ENCODE results near the gene CHIC2. TPM values are rescaled to one million over a fixed set of nuclear protein-coding genes. Genes with fewer than 3 reads are reported as not detected.

The CHIC2 gene
- total RNA-seq, 1 experiment from 2014 or later = 10.8 TPM

GRCh38 chr4:53981066-53981465 lies 83.3 kb downstream of the CHIC2 start:
- Histone ChIP-seq H3K4me2 (ENCODE audit: low read length) (no peak overlapping the region), H3K9me2 (ENCODE audit: insufficient read depth) (no peaks in the 10 kb centered on the region), H3K9me3 (ENCODE audit: control insufficient read depth in 1 of 2, insufficient read depth in 1 of 2, low read depth in 1 of 2, low read length in 2 of 2) (no peaks in the 10 kb centered on the region), H3K79me2 (ENCODE audit: insufficient read depth, low read length) (no peaks in the 10 kb centered on the region), H4K20me1 (ENCODE audit: insufficient read depth) (no peaks in the 10 kb centered on the region), H3K27ac (ENCODE audit: low read depth, low read length) (no peak overlapping the region), H3K4me3 (replicated peaks in 1 of 2; ENCODE audit: low read depth in 1 of 2, low read length in 2 of 2) (no peak overlapping the region), H3K9ac (ENCODE audit: low read length) (no peak overlapping the region), H3K4me1 (ENCODE audit: control insufficient read depth in 1 of 2, insufficient read depth in 2 of 2, low read length in 2 of 2) (no peaks in the 10 kb centered on the region), H3K27me3 (ENCODE audit: insufficient read depth, low read length) (no peaks in the 10 kb centered on the region), H2AFZ (ENCODE audit: low read depth, low read length, poor library complexity, severe bottlenecking) (no peak overlapping the region), H3K36me3 (ENCODE audit: control insufficient read depth in 1 of 2, insufficient read depth in 2 of 2, low read length in 2 of 2) (no peaks in the 10 kb centered on the region)
- POLR2A ChIA-PET = no interaction called here
- DNase-seq (ENCODE audit: low read depth, low spot score) (no peak), ATAC-seq (no peak)
- intact Hi-C loops (cut with micrococcal nuclease) = no loop called here
- CTCF ChIA-PET = no interaction called here
- RAD21 ChIA-PET (ENCODE audit: low non-redundant PET in 1 of 2, low total read pairs in 2 of 2, uncharacterized antibody in 2 of 2, unreplicated experiment in 2 of 2) = no interaction called here
- BruUV-seq (replicated peaks) = no TSS peak
- no peak for TF ChIP-seq RAD21 (IDR thresholded peaks at IDR 0.05; ENCODE audit: low read depth)
- TF ChIP-seq CEBPB (IDR thresholded peaks at IDR 0.05; ENCODE audit: low read depth) = no peak
- TF ChIP-seq POLR2A (IDR thresholded peaks at IDR 0.05; ENCODE audit: borderline replicate concordance, extremely low read depth, insufficient read depth, insufficient read length) = no peak
- TF ChIP-seq REST (IDR thresholded peaks at IDR 0.05; ENCODE audit: low read depth) = no peak
- TF ChIP-seq ZNF274 (IDR thresholded peaks at IDR 0.05; ENCODE audit: low read depth, low read length) = no peak

GRCh38 chr4:53974561-53974960 lies 89.8 kb downstream of the CHIC2 start:
- CTCF ChIA-PET = no interaction called here
- Histone ChIP-seq H3K36me3 (ENCODE audit: control insufficient read depth in 1 of 2, insufficient read depth in 2 of 2, low read length in 2 of 2) (no peaks in the 10 kb centered on the region), H3K4me3 (replicated peaks in 1 of 2; ENCODE audit: low read depth in 1 of 2, low read length in 2 of 2) (no peak overlapping the region), H3K9me2 (ENCODE audit: insufficient read depth) (no peaks in the 10 kb centered on the region), H3K4me2 (ENCODE audit: low read length) (no peak overlapping the region), H3K4me1 (ENCODE audit: control insufficient read depth in 1 of 2, insufficient read depth in 2 of 2, low read length in 2 of 2) (no peaks in the 10 kb centered on the region), H4K20me1 (ENCODE audit: insufficient read depth) (no peaks in the 10 kb centered on the region), H3K27ac (ENCODE audit: low read depth, low read length) (no peak overlapping the region), H3K9me3 (ENCODE audit: control insufficient read depth in 1 of 2, insufficient read depth in 1 of 2, low read depth in 1 of 2, low read length in 2 of 2) (no peaks in the 10 kb centered on the region), H3K9ac (ENCODE audit: low read length) (no peak overlapping the region), H3K27me3 (ENCODE audit: insufficient read depth, low read length) (no peaks in the 10 kb centered on the region), H3K79me2 (ENCODE audit: insufficient read depth, low read length) (no peaks in the 10 kb centered on the region), H2AFZ (ENCODE audit: low read depth, low read length, poor library complexity, severe bottlenecking) (no peak overlapping the region)
- RAD21 ChIA-PET (ENCODE audit: low non-redundant PET in 1 of 2, low total read pairs in 2 of 2, uncharacterized antibody in 2 of 2, unreplicated experiment in 2 of 2) = no interaction called here
- POLR2A ChIA-PET = no interaction called here
- intact Hi-C loops (cut with micrococcal nuclease) = no loop called here
- no peak for DNase-seq (ENCODE audit: low read depth, low spot score)
- no TSS peak for BruUV-seq (replicated peaks)
- no peak for ATAC-seq
- no peak for TF ChIP-seq ELF1 (IDR thresholded peaks at IDR 0.05; ENCODE audit: borderline replicate concordance, low read depth)
- TF ChIP-seq ZBTB33 (IDR thresholded peaks at IDR 0.05; ENCODE audit: extremely low read depth, insufficient replicate concordance, low read length) = no peak
- TF ChIP-seq CEBPB (IDR thresholded peaks at IDR 0.05; ENCODE audit: low read depth) = no peak
- TF ChIP-seq TCF7L2 (IDR thresholded peaks at IDR 0.05; ENCODE audit: borderline replicate concordance, extremely low read depth, insufficient read depth, insufficient read length) = no peak
- no peak for TF ChIP-seq EZH2phosphoT487 (IDR thresholded peaks at IDR 0.05; ENCODE audit: borderline replicate concordance)
- no peak for TF ChIP-seq MAX (IDR thresholded peaks at IDR 0.05)
- no peak for TF ChIP-seq RAD21 (IDR thresholded peaks at IDR 0.05; ENCODE audit: low read depth)
- no peak for TF ChIP-seq EZH2 (IDR thresholded peaks at IDR 0.05)
- TF ChIP-seq JUND (IDR thresholded peaks at IDR 0.05) = no peak
- no peak for TF ChIP-seq CTCF (IDR thresholded peaks at IDR 0.05 in 2 of 3, conservative IDR thresholded peaks at IDR 0.05 in 1 of 3; ENCODE audit: borderline replicate concordance in 1 of 3, insufficient read depth in 1 of 3, low read depth in 2 of 3, low read length in 2 of 3)
